Skin epidermis (tissue), 12 donors: ENCODE data around the gene NOL4.

Experiments
- H3K27ac ChIP-seq, 21 experiments: fragments of 200-600 bp; sonication (generic) in 11 of 21; one replicate each; pipeline ENCODE4 v1.5.0; 2020; ENCODE audit warnings: mild to moderate bottlenecking in 3 of 21, inconsistent platforms in 2 of 21, moderate library complexity in 2 of 21
- H3K4me3 ChIP-seq, 7 experiments: fragments of 200-600 bp; sonication (generic) in 2 of 7; one replicate each; pipeline ENCODE4 v1.5.0; 2020; ENCODE audit warnings: inconsistent platforms in 2 of 7, mild to moderate bottlenecking in 2 of 7, moderate library complexity in 1 of 7

The NOL4 gene

DNA sequence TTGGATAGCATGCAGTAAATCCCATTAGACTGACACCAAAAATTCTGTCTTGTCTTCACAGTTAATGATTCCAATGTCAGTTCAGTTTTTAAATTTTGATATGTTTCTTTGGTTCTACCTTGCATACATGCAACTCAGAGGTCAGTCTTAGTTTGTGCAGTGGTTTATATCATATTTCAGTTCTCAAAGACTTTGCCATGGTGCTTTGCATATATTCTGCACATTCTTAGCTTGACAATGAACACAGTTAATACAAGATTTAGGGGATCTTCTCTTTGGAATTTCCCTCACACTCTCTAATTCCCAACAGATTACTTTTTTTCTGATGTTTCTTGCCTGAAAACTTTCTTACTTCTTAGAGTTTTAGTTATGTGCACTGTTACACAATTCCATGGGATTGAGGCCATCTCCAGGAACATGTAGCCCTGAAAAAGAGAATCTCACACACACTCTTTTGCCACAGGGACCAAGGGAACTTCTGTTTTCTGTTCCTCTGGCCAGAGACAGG lies 17.3 kb downstream of the NOL4 start:
- Histone ChIP-seq H3K27ac (no peak overlapping the region), H3K4me3 (no peak overlapping the region)

DNA sequence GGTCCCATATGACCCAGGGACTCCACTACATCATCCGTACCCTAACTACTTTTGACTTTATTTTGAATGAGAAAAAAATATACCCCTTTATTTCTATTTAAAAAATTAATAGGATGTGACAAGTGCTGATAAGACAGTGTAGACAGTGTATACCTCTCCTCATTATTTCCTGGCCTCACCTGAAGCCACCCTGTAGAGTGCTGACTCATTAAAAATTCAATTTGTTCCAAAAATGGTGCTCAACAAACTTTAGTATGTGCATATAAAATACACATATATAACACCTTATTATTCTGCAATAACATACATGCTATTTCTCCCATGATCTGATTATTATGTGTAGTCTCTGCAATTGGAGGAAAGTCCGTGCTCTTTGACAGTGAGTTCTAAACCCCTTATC lies 20.8 kb downstream of the NOL4 start:
- H3K27ac ChIP-seq, result no peak overlapping the region
- no peak overlapping the region for H3K4me3 ChIP-seq

DNA sequence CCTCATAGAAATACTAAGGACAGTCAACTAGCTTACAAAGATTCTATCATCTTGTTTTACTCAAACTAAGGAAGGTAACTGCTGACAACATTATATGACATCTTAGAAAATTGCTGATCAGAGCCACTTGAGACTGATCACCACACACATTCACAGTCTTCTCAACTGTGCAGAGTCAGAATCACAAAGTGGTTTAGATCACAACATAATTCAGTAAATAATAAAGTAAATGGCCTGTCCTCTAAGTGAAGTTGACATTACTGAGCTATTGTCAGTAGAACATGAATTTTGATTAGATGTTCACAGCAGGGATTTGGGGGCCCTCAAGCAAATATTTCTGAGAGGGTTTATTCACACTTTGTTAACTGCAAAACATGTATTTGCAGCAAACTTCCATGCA lies 28.5 kb downstream of the NOL4 start:
- Histone ChIP-seq H3K4me3 (no peak overlapping the region), H3K27ac (no peak overlapping the region)

DNA sequence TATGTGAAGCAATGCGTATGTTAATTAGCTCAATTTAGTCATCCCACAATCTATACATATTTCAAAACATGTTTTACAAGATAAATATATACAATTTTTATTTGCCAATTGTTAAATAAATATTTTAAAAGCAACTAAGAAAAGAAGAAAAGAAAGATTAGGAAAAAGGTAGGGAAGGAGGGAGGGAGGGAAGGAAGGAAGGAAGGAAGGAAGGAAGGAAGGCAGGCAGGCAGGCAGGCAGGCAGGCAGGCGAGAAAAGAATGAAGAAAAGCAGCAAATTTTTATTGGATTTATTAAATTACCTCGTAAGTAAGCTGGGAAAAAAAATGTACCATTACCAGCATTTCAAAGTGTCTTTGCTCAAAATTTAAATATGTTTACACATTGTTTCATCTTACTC lies 30.5 kb downstream of the NOL4 start:
- H3K27ac ChIP-seq, result no peak overlapping the region
- no peak overlapping the region for H3K4me3 ChIP-seq

DNA sequence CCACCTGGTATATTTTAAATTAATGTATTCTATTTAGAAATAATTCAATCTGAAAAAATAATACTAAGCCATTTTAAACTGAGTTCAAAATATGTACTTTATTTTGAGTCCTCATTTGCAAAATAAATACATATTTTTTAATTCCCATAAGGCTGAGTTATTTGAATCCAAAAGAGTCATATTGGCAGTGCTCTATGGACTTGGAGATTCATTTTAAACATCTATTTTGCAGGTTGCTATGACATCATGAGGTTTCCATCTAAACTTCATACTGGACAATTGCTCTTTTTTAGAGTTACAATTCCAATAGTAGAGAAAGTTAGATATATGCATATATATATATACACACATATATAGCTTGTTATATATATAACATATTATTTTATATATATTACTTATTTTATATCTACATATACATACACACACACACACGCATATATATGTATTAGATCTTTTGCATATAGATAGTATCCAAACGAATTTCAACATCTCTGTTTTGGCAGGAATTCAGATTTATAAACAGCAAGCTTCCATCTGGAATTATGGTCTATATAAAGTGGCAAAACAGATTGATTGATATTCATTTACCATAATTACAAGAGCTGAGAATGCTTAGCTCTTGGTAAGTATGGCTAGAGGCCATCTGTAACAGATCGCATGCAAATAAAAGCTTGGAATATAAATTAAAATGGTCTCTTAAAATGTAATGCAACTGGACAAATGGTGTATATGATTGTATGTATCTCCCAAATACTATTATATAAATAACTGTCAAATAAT lies 34.9 kb downstream of the NOL4 start:
- H3K27ac ChIP-seq, result no peak overlapping the region

More for the DNA sequence above, 34.9 kb downstream of the NOL4 start:
- H3K4me3 ChIP-seq, result no peak overlapping the region
